ENCODE data around the gene SLCO1C1.

Gene SLCO1C1

GRCh38 chr12:20704860-20705259 lies 9.7 kb downstream of the SLCO1C1 start:
- FAIRE-seq (no peak), DNase-seq (ENCODE audit: insufficient read length, low spot score) (no peak)
- TF ChIP-seq POLR2A (IDR thresholded peaks at IDR 0.05; ENCODE audit: low read depth, low read length) (no peak), POU2F2 (IDR thresholded peaks at IDR 0.05; ENCODE audit: low read depth, low read length) (no peak), PAX5 (IDR thresholded peaks at IDR 0.05; ENCODE audit: insufficient read depth, low read length, severe bottlenecking) (no peak), POLR2AphosphoS5 (IDR thresholded peaks at IDR 0.05; ENCODE audit: low read depth, low read length) (no peak), TAF1 (IDR thresholded peaks at IDR 0.05; ENCODE audit: low read depth, low read length) (no peak), SPI1 (IDR thresholded peaks at IDR 0.05; ENCODE audit: low read depth, low read length) (no peak)

- FAIRE-seq (no peak), DNase-seq (ENCODE audit: insufficient read length, low spot score) (no peak)
- TF ChIP-seq TAF1 (IDR thresholded peaks at IDR 0.05; ENCODE audit: low read depth, low read length) (no peak), POLR2A (IDR thresholded peaks at IDR 0.05; ENCODE audit: low read depth, low read length) (no peak), SPI1 (IDR thresholded peaks at IDR 0.05; ENCODE audit: low read depth, low read length) (no peak), POU2F2 (IDR thresholded peaks at IDR 0.05; ENCODE audit: low read depth, low read length) (no peak)
Measured at GRCh38 chr12:20711846-20712245, 16.7 kb downstream of the SLCO1C1 start.

GRCh38 chr12:20716037-20716436 lies 20.9 kb downstream of the SLCO1C1 start:
- FAIRE-seq (no peak), DNase-seq (ENCODE audit: insufficient read length, low spot score) (peak; percentile 4)
- TF ChIP-seq SPI1 (IDR thresholded peaks at IDR 0.05; ENCODE audit: low read depth, low read length) (peak; percentile 50; the same call in 1 of the 2 replicates), TAF1 (IDR thresholded peaks at IDR 0.05; ENCODE audit: low read depth, low read length) (no peak)

- TF ChIP-seq POLR2AphosphoS5 (IDR thresholded peaks at IDR 0.05; ENCODE audit: low read depth, low read length) (no peak), POLR2A (IDR thresholded peaks at IDR 0.05; ENCODE audit: low read depth, low read length) (no peak), POU2F2 (IDR thresholded peaks at IDR 0.05; ENCODE audit: low read depth, low read length) (no peak), TAF1 (IDR thresholded peaks at IDR 0.05; ENCODE audit: low read depth, low read length) (no peak), PAX5 (IDR thresholded peaks at IDR 0.05; ENCODE audit: insufficient read depth, low read length, severe bottlenecking) (no peak), SPI1 (IDR thresholded peaks at IDR 0.05; ENCODE audit: low read depth, low read length) (no peak)
- FAIRE-seq = no peak
- no peak for DNase-seq (ENCODE audit: insufficient read length, low spot score)
Measured at GRCh38 chr12:20716985-20717384, 21.9 kb downstream of the SLCO1C1 start.

- TF ChIP-seq POLR2AphosphoS5 (IDR thresholded peaks at IDR 0.05; ENCODE audit: low read depth, low read length) = no peak
- TF ChIP-seq PAX5 (IDR thresholded peaks at IDR 0.05; ENCODE audit: insufficient read depth, low read length, severe bottlenecking) = no peak
- no peak for TF ChIP-seq POLR2A (IDR thresholded peaks at IDR 0.05; ENCODE audit: low read depth, low read length)
- TF ChIP-seq TAF1 (IDR thresholded peaks at IDR 0.05; ENCODE audit: low read depth, low read length) = no peak
- TF ChIP-seq SPI1 (IDR thresholded peaks at IDR 0.05; ENCODE audit: low read depth, low read length) = no peak
- TF ChIP-seq POU2F2 (IDR thresholded peaks at IDR 0.05; ENCODE audit: low read depth, low read length) = no peak
- FAIRE-seq = no peak
- no peak for DNase-seq (ENCODE audit: insufficient read length, low spot score)
Measured at GRCh38 chr12:20718294-20718693, 23.2 kb downstream of the SLCO1C1 start.

- FAIRE-seq (no peak), DNase-seq (ENCODE audit: insufficient read length, low spot score) (no peak)
- TF ChIP-seq POU2F2 (IDR thresholded peaks at IDR 0.05; ENCODE audit: low read depth, low read length) = no peak
- no peak for TF ChIP-seq TAF1 (IDR thresholded peaks at IDR 0.05; ENCODE audit: low read depth, low read length)
- TF ChIP-seq PAX5 (IDR thresholded peaks at IDR 0.05; ENCODE audit: insufficient read depth, low read length, severe bottlenecking) = no peak
- no peak for TF ChIP-seq POLR2AphosphoS5 (IDR thresholded peaks at IDR 0.05; ENCODE audit: low read depth, low read length)
- no peak for TF ChIP-seq POLR2A (IDR thresholded peaks at IDR 0.05; ENCODE audit: low read depth, low read length)
- TF ChIP-seq SPI1 (IDR thresholded peaks at IDR 0.05; ENCODE audit: low read depth, low read length) = no peak
Measured at GRCh38 chr12:20722142-20722541, 27.0 kb downstream of the SLCO1C1 start.

- TF ChIP-seq POLR2AphosphoS5 (IDR thresholded peaks at IDR 0.05; ENCODE audit: low read depth, low read length) (no peak), PAX5 (IDR thresholded peaks at IDR 0.05; ENCODE audit: insufficient read depth, low read length, severe bottlenecking) (no peak), POLR2A (IDR thresholded peaks at IDR 0.05; ENCODE audit: low read depth, low read length) (no peak), SPI1 (IDR thresholded peaks at IDR 0.05; ENCODE audit: low read depth, low read length) (no peak), TAF1 (IDR thresholded peaks at IDR 0.05; ENCODE audit: low read depth, low read length) (no peak), POU2F2 (IDR thresholded peaks at IDR 0.05; ENCODE audit: low read depth, low read length) (no peak)
- FAIRE-seq = no peak
- DNase-seq (ENCODE audit: insufficient read length, low spot score) = no peak
Measured at GRCh38 chr12:20731274-20731673, 36.1 kb downstream of the SLCO1C1 start.

GRCh38 chr12:20740972-20741371 lies 45.8 kb downstream of the SLCO1C1 start:
- no peak for TF ChIP-seq POU2F2 (IDR thresholded peaks at IDR 0.05; ENCODE audit: low read depth, low read length)
- no peak for TF ChIP-seq POLR2AphosphoS5 (IDR thresholded peaks at IDR 0.05; ENCODE audit: low read depth, low read length)
- no peak for DNase-seq (ENCODE audit: insufficient read length, low spot score)
- no peak for FAIRE-seq

- DNase-seq (ENCODE audit: insufficient read length, low spot score) (no peak), FAIRE-seq (no peak)
- no peak for TF ChIP-seq POLR2AphosphoS5 (IDR thresholded peaks at IDR 0.05; ENCODE audit: low read depth, low read length)
Measured at GRCh38 chr12:20748198-20748597, 53.1 kb downstream of the SLCO1C1 start.

- DNase-seq (ENCODE audit: insufficient read length, low spot score) (no peak), FAIRE-seq (no peak)
- TF ChIP-seq PAX5 (IDR thresholded peaks at IDR 0.05; ENCODE audit: insufficient read depth, low read length, severe bottlenecking) (no peak), SPI1 (IDR thresholded peaks at IDR 0.05; ENCODE audit: low read depth, low read length) (no peak), POLR2A (IDR thresholded peaks at IDR 0.05; ENCODE audit: low read depth, low read length) (no peak), POLR2AphosphoS5 (IDR thresholded peaks at IDR 0.05; ENCODE audit: low read depth, low read length) (no peak), POU2F2 (IDR thresholded peaks at IDR 0.05; ENCODE audit: low read depth, low read length) (no peak), TAF1 (IDR thresholded peaks at IDR 0.05; ENCODE audit: low read depth, low read length) (no peak)
Measured at GRCh38 chr12:20751046-20751445, 55.9 kb downstream of the SLCO1C1 start.

GRCh38 chr12:20777420-20777819 lies 82.3 kb downstream of the SLCO1C1 start:
- FAIRE-seq = no peak
- TF ChIP-seq TAF1 (IDR thresholded peaks at IDR 0.05; ENCODE audit: low read depth, low read length) = no peak
- no peak for TF ChIP-seq SPI1 (IDR thresholded peaks at IDR 0.05; ENCODE audit: low read depth, low read length)
- no peak for TF ChIP-seq PAX5 (IDR thresholded peaks at IDR 0.05; ENCODE audit: insufficient read depth, low read length, severe bottlenecking)
- TF ChIP-seq POU2F2 (IDR thresholded peaks at IDR 0.05; ENCODE audit: low read depth, low read length) = no peak
- no peak for TF ChIP-seq POLR2A (IDR thresholded peaks at IDR 0.05; ENCODE audit: low read depth, low read length)
- TF ChIP-seq POLR2AphosphoS5 (IDR thresholded peaks at IDR 0.05; ENCODE audit: low read depth, low read length) = no peak
- DNase-seq (ENCODE audit: insufficient read length, low spot score) = no peak
